Globus pallidus (tissue), 1 donor: ENCODE data around the gene KLHDC9.

Experiments used
- DNase-seq: peaks from one replicate; pipeline ENCODE4 v3.0.0-alpha.2; 2015; ENCODE audit warnings: low spot score

The KLHDC9 gene

GRCh38 chr1:161076410-161076809 is 21.8 kb upstream of the KLHDC9 start:
- no peak for DNase-seq

- DNase-seq, result no peak
These were observed 20.7 kb upstream of the KLHDC9 start for GRCh38 chr1:161077426-161077825.

GRCh38 chr1:161079436-161080110 is 18.6 kb upstream of the KLHDC9 start:
- DNase-seq, result no peak

- DNase-seq, result no peak
These were observed 17.4 kb upstream of the KLHDC9 start for GRCh38 chr1:161080441-161081405.

- DNase-seq, result no peak
These were observed 16.6 kb upstream of the KLHDC9 start for GRCh38 chr1:161081519-161081918.

- no peak for DNase-seq
These were observed 15.7 kb upstream of the KLHDC9 start for GRCh38 chr1:161082483-161082882.

- no peak for DNase-seq
These were observed 15.0 kb upstream of the KLHDC9 start for GRCh38 chr1:161082996-161083747.

GRCh38 chr1:161083748-161084596 is 14.2 kb upstream of the KLHDC9 start:
- no peak for DNase-seq

GRCh38 chr1:161084597-161084988 is 13.6 kb upstream of the KLHDC9 start:
- DNase-seq, result no peak

GRCh38 chr1:161085165-161085564 is 13.0 kb upstream of the KLHDC9 start:
- no peak for DNase-seq

GRCh38 chr1:161086457-161086856 is 11.7 kb upstream of the KLHDC9 start:
- no peak for DNase-seq

GRCh38 chr1:161088587-161089110 is 9.5 kb upstream of the KLHDC9 start:
- DNase-seq, result no peak

GRCh38 chr1:161089251-161089924 is 8.8 kb upstream of the KLHDC9 start, which contains the start of gene NECTIN4:
Gene NECTIN4 (minus strand): TSS chr1:161089558. CDS start chr1:161089296, 262 bp downstream.
- no peak for DNase-seq

GRCh38 chr1:161089938-161090337 is 8.2 kb upstream of the KLHDC9 start:
- DNase-seq, result no peak

GRCh38 chr1:161090617-161091016 is 7.5 kb upstream of the KLHDC9 start:
- DNase-seq, result no peak

GRCh38 chr1:161091093-161091492 is 7.1 kb upstream of the KLHDC9 start:
- no peak for DNase-seq

GRCh38 chr1:161091796-161092507 is 6.2 kb upstream of the KLHDC9 start:
- no peak for DNase-seq

GRCh38 chr1:161092621-161093028 is 5.5 kb upstream of the KLHDC9 start:
- DNase-seq, result no peak

GRCh38 chr1:161094481-161094880 is 3.7 kb upstream of the KLHDC9 start:
- DNase-seq, result no peak

GRCh38 chr1:161095230-161095629 is 2.9 kb upstream of the KLHDC9 start:
- DNase-seq, result no peak
